ENCODE measurements around the gene DACH2.

- no peak for TF ChIP-seq CTCF (IDR thresholded peaks at IDR 0.05)
- no peak for TF ChIP-seq POLR2A (IDR thresholded peaks at IDR 0.05)
Observed at GRCh38 chrX:86407371-86407770, 259.1 kb downstream of the DACH2 start.
